ENCODE measurements around the gene ATP5PB.

ATP5PB gene

GRCh38 chr1:111407301-111407700 lies 42.0 kb upstream of the ATP5PB start:
- no peak for TF ChIP-seq CTCF (IDR thresholded peaks at IDR 0.05; ENCODE audit: low read depth, low read length)
- TF ChIP-seq MAX (IDR thresholded peaks at IDR 0.05; ENCODE audit: low read depth, low read length) = no peak
- no peak for TF ChIP-seq POLR2A (IDR thresholded peaks at IDR 0.05; ENCODE audit: extremely low read depth, insufficient read length)
- TF ChIP-seq MYC (IDR thresholded peaks at IDR 0.05; ENCODE audit: low read depth, low read length) = no peak
- no peak overlapping the region for H3K4me3 ChIP-seq (ENCODE audit: low read depth, low read length)
- no peak for DNase-seq (ENCODE audit: low read depth)

- TF ChIP-seq POLR2A (IDR thresholded peaks at IDR 0.05; ENCODE audit: extremely low read depth, insufficient read length) = no peak
- no peak for TF ChIP-seq MAX (IDR thresholded peaks at IDR 0.05; ENCODE audit: low read depth, low read length)
- TF ChIP-seq CTCF (IDR thresholded peaks at IDR 0.05; ENCODE audit: low read depth, low read length) = no peak
- no peak for TF ChIP-seq MYC (IDR thresholded peaks at IDR 0.05; ENCODE audit: low read depth, low read length)
- DNase-seq (ENCODE audit: low read depth) = no peak
- no peak overlapping the region for H3K4me3 ChIP-seq (ENCODE audit: low read depth, low read length)
These were observed 36.4 kb upstream of the ATP5PB start for GRCh38 chr1:111412839-111413238.

- no peak for DNase-seq (ENCODE audit: low read depth)
- no peak for TF ChIP-seq MAX (IDR thresholded peaks at IDR 0.05; ENCODE audit: low read depth, low read length)
- no peak for TF ChIP-seq CTCF (IDR thresholded peaks at IDR 0.05; ENCODE audit: low read depth, low read length)
- no peak for TF ChIP-seq POLR2A (IDR thresholded peaks at IDR 0.05; ENCODE audit: extremely low read depth, insufficient read length)
- no peak for TF ChIP-seq MYC (IDR thresholded peaks at IDR 0.05; ENCODE audit: low read depth, low read length)
- H3K4me3 ChIP-seq (ENCODE audit: low read depth, low read length) = no peak overlapping the region
These were observed 34.5 kb upstream of the ATP5PB start for GRCh38 chr1:111414756-111415155.

GRCh38 chr1:111415461-111415860 lies 33.8 kb upstream of the ATP5PB start:
- no peak for DNase-seq (ENCODE audit: low read depth)
- TF ChIP-seq MYC (IDR thresholded peaks at IDR 0.05; ENCODE audit: low read depth, low read length) (no peak), CTCF (IDR thresholded peaks at IDR 0.05; ENCODE audit: low read depth, low read length) (no peak), POLR2A (IDR thresholded peaks at IDR 0.05; ENCODE audit: extremely low read depth, insufficient read length) (no peak)
- H3K4me3 ChIP-seq (ENCODE audit: low read depth, low read length) = no peak overlapping the region

- no peak for DNase-seq (ENCODE audit: low read depth)
- no peak overlapping the region for H3K4me3 ChIP-seq (ENCODE audit: low read depth, low read length)
- no peak for TF ChIP-seq CTCF (IDR thresholded peaks at IDR 0.05; ENCODE audit: low read depth, low read length)
- TF ChIP-seq MYC (IDR thresholded peaks at IDR 0.05; ENCODE audit: low read depth, low read length) = no peak
- no peak for TF ChIP-seq MAX (IDR thresholded peaks at IDR 0.05; ENCODE audit: low read depth, low read length)
- TF ChIP-seq POLR2A (IDR thresholded peaks at IDR 0.05; ENCODE audit: extremely low read depth, insufficient read length) = no peak
These were observed 31.5 kb upstream of the ATP5PB start for GRCh38 chr1:111417755-111418154.

- DNase-seq (ENCODE audit: low read depth) = no peak
- H3K4me3 ChIP-seq (ENCODE audit: low read depth, low read length) = no peak overlapping the region
- TF ChIP-seq POLR2A (IDR thresholded peaks at IDR 0.05; ENCODE audit: extremely low read depth, insufficient read length) (no peak), CTCF (IDR thresholded peaks at IDR 0.05; ENCODE audit: low read depth, low read length) (no peak), MYC (IDR thresholded peaks at IDR 0.05; ENCODE audit: low read depth, low read length) (no peak), MAX (IDR thresholded peaks at IDR 0.05; ENCODE audit: low read depth, low read length) (no peak)
These were observed 30.2 kb upstream of the ATP5PB start for GRCh38 chr1:111419037-111419436.

Data from NB4 (cell line).